Neural cell (in vitro differentiated cells): Measurements from ENCODE around the gene ANKRD60. TPM values are rescaled to one million over a fixed set of nuclear protein-coding genes. Genes with fewer than 3 reads are reported as not detected.

Source experiments
- H2AFZ ChIP-seq: fragments of 200-600, 300-800 bp; sonication (generic), shearing (Covaris generic); 2 replicates; pipeline ENCODE4 v1.6.0; 2014; ENCODE audit warnings: low read depth, mild to moderate bottlenecking, antibody characterized with exemption, low read length, moderate library complexity
- H3F3A ChIP-seq: fragments of 200-600 bp; shearing (Covaris generic); 2 replicates; pipeline ENCODE4 v1.6.1; 2016; ENCODE audit warnings: mild to moderate bottlenecking, moderate library complexity, mixed read lengths, antibody characterized with exemption, low read length; ENCODE audit not compliant: insufficient read depth, poor library complexity, severe bottlenecking
- H3K27ac ChIP-seq: fragments of 200-600, 300-800 bp; sonication (generic), shearing (Covaris generic); 2 replicates; pipeline ENCODE4 v1.5.1; 2014; ENCODE audit warnings: mild to moderate bottlenecking, low read length, moderate library complexity
- H3K27me3 ChIP-seq: fragments of 300-800, 200-600 bp; sonication (generic), shearing (Covaris generic); 2 replicates; pipeline ENCODE4 v1.6.0; 2014; ENCODE audit warnings: mild to moderate bottlenecking, low read depth, low read length, moderate library complexity; ENCODE audit not compliant: insufficient read depth
- H3K36me3 ChIP-seq: fragments of 300-800, 200-600 bp; sonication (generic), shearing (Covaris generic); 2 replicates; pipeline ENCODE4 v1.5.1; 2014; ENCODE audit warnings: mild to moderate bottlenecking, antibody characterized with exemption, low read length, moderate library complexity; ENCODE audit not compliant: insufficient read depth
- H3K4me2 ChIP-seq: fragments of 300-800, 200-600 bp; sonication (generic), shearing (Covaris generic); 2 replicates; pipeline ENCODE4 v1.6.0; 2014; ENCODE audit warnings: mild to moderate bottlenecking, low read length
- H3K4me3 ChIP-seq: fragments of 300-800, 200-600 bp; sonication (generic), shearing (Covaris generic); 2 replicates; pipeline ENCODE4 v1.5.1; 2014; ENCODE audit warnings: mild to moderate bottlenecking, low read length, moderate library complexity
- H3K79me2 ChIP-seq: fragments of 200-600 bp; shearing (Covaris generic); replicated peaks from 2 replicates; pipeline ENCODE4 v1.6.0; 2014; ENCODE audit warnings: mild to moderate bottlenecking, low read length, moderate library complexity; ENCODE audit not compliant: insufficient read depth
- H3K9ac ChIP-seq: fragments of 300-800, 200-600 bp; sonication (generic), shearing (Covaris generic); 2 replicates; pipeline ENCODE4 v1.6.1; 2016; ENCODE audit warnings: mild to moderate bottlenecking, low read length, mixed read lengths
- H3K9me2 ChIP-seq: fragments of 200-600 bp; shearing (Covaris generic); 2 replicates; pipeline ENCODE4 v1.6.1; 2016; ENCODE audit warnings: mild to moderate bottlenecking, low read length, mixed read lengths; ENCODE audit not compliant: insufficient read depth
- H3K9me3 ChIP-seq: fragments of 200-600, 300-800 bp; sonication (generic), shearing (Covaris generic); 2 replicates; pipeline ENCODE4 v1.6.1; 2016; ENCODE audit warnings: mild to moderate bottlenecking, mixed run types, low read length, moderate library complexity, mixed read lengths
- H4K20me1 ChIP-seq: fragments of 200-600 bp; shearing (Covaris generic); 2 replicates; pipeline ENCODE4 v1.6.1; 2016; ENCODE audit warnings: mild to moderate bottlenecking, mixed run types; ENCODE audit not compliant: insufficient read depth
- CTCF ChIP-seq: fragments of 450-650 bp; IDR thresholded peaks from 2 replicates; pipeline ENCODE4 v1.5.1; 2014; ENCODE audit warnings: antibody characterized with exemption, mild to moderate bottlenecking, moderate library complexity; ENCODE audit not compliant: poor library complexity, severe bottlenecking
- EP300 ChIP-seq: fragments of 450-650 bp; conservative IDR thresholded peaks from 2 replicates; pipeline ENCODE4 v1.6.1; 2014; ENCODE audit warnings: antibody characterized with exemption, mild to moderate bottlenecking, moderate library complexity; ENCODE audit not compliant: poor library complexity, severe bottlenecking
- EZH2 ChIP-seq: fragments of 200-600, 300-800 bp; shearing (Covaris generic), sonication (generic); IDR thresholded peaks from 2 replicates; pipeline ENCODE4 v1.6.1; 2014; ENCODE audit warnings: antibody characterized with exemption, low read length, borderline replicate concordance, mild to moderate bottlenecking; ENCODE audit not compliant: insufficient read depth, poor library complexity, severe bottlenecking
- MXI1 ChIP-seq: fragments of 450-650 bp; conservative IDR thresholded peaks from 2 replicates; pipeline ENCODE4 v1.6.1; 2014; ENCODE audit warnings: antibody characterized with exemption, mild to moderate bottlenecking; ENCODE audit not compliant: poor library complexity, severe bottlenecking
- POLR2AphosphoS5 ChIP-seq: IDR thresholded peaks from 2 replicates; pipeline ENCODE4 v1.6.1; 2012
- RAD21 ChIP-seq: fragments of 450-650 bp; conservative IDR thresholded peaks from 2 replicates; pipeline ENCODE4 v1.6.1; 2014; ENCODE audit warnings: antibody characterized with exemption, mild to moderate bottlenecking, moderate library complexity
- REST ChIP-seq: IDR thresholded peaks from 2 replicates; pipeline ENCODE4 v1.6.1; 2012; ENCODE audit warnings: borderline replicate concordance
- SMC3 ChIP-seq: fragments of 450-650 bp; conservative IDR thresholded peaks from 2 replicates; pipeline ENCODE4 v1.6.1; 2014; ENCODE audit warnings: antibody characterized with exemption, mild to moderate bottlenecking, moderate library complexity; ENCODE audit not compliant: poor library complexity
- TAF1 ChIP-seq: IDR thresholded peaks from 2 replicates; pipeline ENCODE4 v1.6.1; 2012; ENCODE audit warnings: low read depth
- polyA plus RNA-seq: library from polyadenylated mRNA; depleted of rRNA; stranded (reverse); fragments of >200 nt; gene quantifications from 2 replicates; pipeline ENCODE4 v1.2.3, GENCODE V29; 2014

The ANKRD60 gene
- polyA plus RNA-seq, 1 donor from 2014 or later = not detected

GRCh38 chr20:58167759-58168158 lies 60.7 kb downstream of the ANKRD60 start:
- Histone ChIP-seq H3K27me3 (no peaks in the 10 kb centered on the region), H3K9ac (no peak overlapping the region)

More at GRCh38 chr20:58167759-58168158, 60.7 kb downstream of the ANKRD60 start:
- H4K20me1 ChIP-seq = no peaks in the 10 kb centered on the region
- H3K36me3 ChIP-seq = no peaks in the 10 kb centered on the region
- no peaks in the 10 kb centered on the region for H3K9me2 ChIP-seq
- H3K79me2 ChIP-seq = no peaks in the 10 kb centered on the region
- H3K27ac ChIP-seq = no peak overlapping the region
- no peak overlapping the region for H3K4me3 ChIP-seq
- no peaks in the 10 kb centered on the region for H3F3A ChIP-seq
- H3K4me2 ChIP-seq = no peak overlapping the region
- H2AFZ ChIP-seq = no peak overlapping the region
- no peaks in the 10 kb centered on the region for H3K9me3 ChIP-seq
- TF ChIP-seq MXI1 (no peak), RAD21 (no peak), TAF1 (no peak), CTCF (no peak), SMC3 (no peak), POLR2AphosphoS5 (no peak), REST (no peak), EZH2 (no peak), EP300 (no peak)

Other genes with a start within 250 kb of the ANKRD60 start
- 14.5 and 15.7 TPM in 2 replicates for gene RAB22A, start 81.1 kb upstream of the ANKRD60 start, polyA plus RNA-seq
- 29.4 and 32.5 TPM in 2 replicates for gene VAPB, start 160.6 kb upstream of the ANKRD60 start, polyA plus RNA-seq